Keratinocyte (primary cell): ENCODE measurements around the gene SPATA24. TPM values are rescaled to one million over a fixed set of nuclear protein-coding genes. Genes with fewer than 3 reads are reported as not detected.
"Not testable (repeated sequence)": the region's sequence is repeated elsewhere in the genome, so short reads cannot be mapped to it uniquely, and the experiment has no call there.

ENCODE experiments used
- DNase-seq: peaks from one replicate; pipeline ENCODE4 v3.0.0-alpha.2; 2011; ENCODE audit warnings: low read depth, missing footprints, low spot score
- FAIRE-seq: peaks from 2 replicates; lab custom pipeline; 2011; peaks lifted over from hg19 to GRCh38; lab: Jason Lieb, UNC
- H2AFZ ChIP-seq: 2 replicates; pipeline ENCODE4 v1.6.0; 2012; ENCODE audit warnings: low read length, control low read depth, inconsistent platforms; ENCODE audit not compliant: control insufficient read depth
- H3K27ac ChIP-seq: 2 replicates; pipeline ENCODE4 v1.5.1; 2011; ENCODE audit warnings: low read length; ENCODE audit not compliant: control insufficient read depth, insufficient read depth
- H3K27me3 ChIP-seq: 3 replicates; pipeline ENCODE4 v1.6.0; 2011; ENCODE audit warnings: low read length; ENCODE audit not compliant: control insufficient read depth, insufficient read depth; ENCODE audit errors: extremely low read depth
- H3K36me3 ChIP-seq, 2 experiments: 2 replicates in 1 of 2; 3 replicates in 1 of 2; pipeline ENCODE4 v1.5.1; 2011; ENCODE audit warnings: low read length in 2 of 2, mild to moderate bottlenecking in 1 of 2; ENCODE audit not compliant: control insufficient read depth in 2 of 2, insufficient read depth in 2 of 2; ENCODE audit errors: extremely low read depth in 1 of 2
- H3K4me1 ChIP-seq: 3 replicates; pipeline ENCODE4 v1.5.1; 2011; ENCODE audit warnings: low read length; ENCODE audit not compliant: control insufficient read depth, insufficient read depth; ENCODE audit errors: extremely low read depth
- H3K4me2 ChIP-seq: 3 replicates; pipeline ENCODE4 v1.6.0; 2011; ENCODE audit warnings: low read depth, low read length; ENCODE audit not compliant: control insufficient read depth, insufficient read depth; ENCODE audit errors: extremely low read depth
- H3K4me3 ChIP-seq, 3 experiments: fragments of 200-600 bp in 1 of 3; sonication (generic) in 1 of 3; 2 replicates in 2 of 3; 3 replicates in 1 of 3; pipeline ENCODE4 v1.5.1; 2011 to 2016; ENCODE audit warnings: low read length in 3 of 3, mild to moderate bottlenecking in 3 of 3, control low read depth in 2 of 3, inconsistent platforms in 1 of 3, low read depth in 1 of 3, mixed read lengths in 1 of 3, mixed run types in 1 of 3, moderate library complexity in 1 of 3; ENCODE audit not compliant: control insufficient read depth in 2 of 3, insufficient read depth in 2 of 3; ENCODE audit errors: extremely low read depth in 1 of 3
- H3K79me2 ChIP-seq: 2 replicates; pipeline ENCODE4 v1.6.0; 2012; ENCODE audit warnings: low read length; ENCODE audit not compliant: control insufficient read depth, insufficient read depth
- H3K9ac ChIP-seq: 3 replicates; pipeline ENCODE4 v1.6.0; 2011; ENCODE audit warnings: low read length; ENCODE audit not compliant: control insufficient read depth, insufficient read depth; ENCODE audit errors: extremely low read depth
- H3K9me1 ChIP-seq: 3 replicates; pipeline ENCODE4 v1.6.0; 2011; ENCODE audit warnings: low read length; ENCODE audit not compliant: control insufficient read depth, insufficient read depth; ENCODE audit errors: extremely low read depth
- H3K9me3 ChIP-seq: 2 replicates; pipeline ENCODE4 v1.5.1; 2012; ENCODE audit warnings: low read depth, low read length; ENCODE audit not compliant: control insufficient read depth
- H4K20me1 ChIP-seq: 3 replicates; pipeline ENCODE4 v1.6.0; 2011; ENCODE audit warnings: low read length; ENCODE audit not compliant: control insufficient read depth, insufficient read depth; ENCODE audit errors: extremely low read depth
- CTCF ChIP-seq, 3 experiments: IDR thresholded peaks in 1 of 3; conservative IDR thresholded peaks in 1 of 3; optimal IDR thresholded peaks in 1 of 3; 2 replicates in 2 of 3; 3 replicates in 1 of 3; pipeline versions ENCODE3 to v1.5.1; 2011; ENCODE audit warnings: low read length in 3 of 3, mild to moderate bottlenecking in 3 of 3, moderate library complexity in 2 of 3, control low read depth in 1 of 3, inconsistent platforms in 1 of 3; ENCODE audit not compliant: insufficient read depth in 2 of 3; ENCODE audit errors: extremely low read depth in 1 of 3
- EZH2 ChIP-seq: IDR thresholded peaks from one replicate; pipeline ENCODE4 v1.6.1; 2012; ENCODE audit warnings: inconsistent platforms, mild to moderate bottlenecking, low read length, moderate library complexity
- dilution Hi-C: fragments of 300-500 bp; cut with MboI; formaldehyde crosslinking; loops from one replicate; pipeline ENCODE4 v1.7.0; 2020; ENCODE audit warnings: low sequenced_read_pairs; ENCODE audit not compliant: extremely low pct_ligation_motif_present
- polyA plus RNA-seq, 5 experiments: library from polyadenylated mRNA; depleted of rRNA in 3 of 5; stranded (reverse) in 3 of 5; stranded (forward) in 1 of 5; unstranded in 1 of 5; fragments of >200 nt; gene quantifications; 1 replicate in 1 of 5; 2 replicates in 3 of 5; 3 replicates in 1 of 5; pipeline versions ENCODE4 v1.2.1 to v1.2.3, GENCODE V29; 2011 to 2012; ENCODE audit warnings: missing spikeins in 2 of 5, low read depth in 1 of 5, low replicate concordance in 1 of 5

Gene SPATA24
- polyA plus RNA-seq, 1 donor (not counting 4 experiments of a cell fraction or from before 2014, with no cell fraction given): 4.9 TPM

DNA sequence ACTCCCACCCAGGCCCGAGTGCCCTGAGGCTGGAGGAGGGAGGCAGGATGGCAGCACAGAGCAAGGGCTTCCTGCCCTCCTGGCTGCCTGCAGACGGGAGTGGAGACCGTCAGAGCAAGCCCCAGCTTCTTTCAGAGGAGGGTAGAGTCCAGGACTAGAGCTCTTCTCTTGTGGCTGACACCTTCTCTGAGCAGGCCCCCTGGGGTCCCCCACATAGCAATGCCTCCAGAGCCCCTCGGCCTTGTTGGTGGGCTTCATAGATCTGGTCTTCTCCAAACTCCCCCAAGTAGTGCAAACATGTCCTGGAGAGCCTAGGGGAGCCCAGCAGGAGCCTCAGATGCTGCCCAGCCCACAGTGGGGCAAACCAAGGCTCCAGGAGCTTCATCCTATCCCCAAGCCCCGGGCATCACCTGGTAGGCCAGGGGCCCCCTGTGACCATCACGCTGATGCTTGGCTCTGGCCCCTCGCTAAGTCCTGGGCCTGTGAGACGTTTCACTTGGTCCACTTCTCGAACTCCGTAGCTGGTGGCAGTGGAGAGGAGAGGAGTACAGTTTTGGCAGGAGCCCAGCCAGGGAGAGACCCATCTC lies 16.2 kb downstream of the SPATA24 start:
- Histone ChIP-seq H3K9me1 (no peaks in the 10 kb centered on the region), H2AFZ (no peak overlapping the region), H3K4me2 (no peak overlapping the region), H3K9ac (no peak overlapping the region), H3K79me2 (no peaks in the 10 kb centered on the region), H3K9me3 (no peaks in the 10 kb centered on the region), H3K36me3 (no peaks in the 10 kb centered on the region), H3K27me3 (no peaks in the 10 kb centered on the region), H3K4me3 (no peak overlapping the region), H3K27ac (no peak overlapping the region), H4K20me1 (no peaks in the 10 kb centered on the region), H3K4me1 (peaks cover 37% of the 10 kb centered on the region)
- no peak for FAIRE-seq
- DNase-seq: no peak
- dilution Hi-C loops: no loop called here
- TF ChIP-seq CTCF (optimal IDR thresholded peaks at IDR 0.05 in 1 of 3, IDR thresholded peaks at IDR 0.05 in 1 of 3, conservative IDR thresholded peaks at IDR 0.05 in 1 of 3; ENCODE audit: extremely low read depth in 1 of 3, insufficient read depth in 2 of 3, low read length in 3 of 3) (no peak), EZH2 (no peak)

- DNase-seq, H3K9me1 ChIP-seq, H2AFZ ChIP-seq, H3K9me3 ChIP-seq, FAIRE-seq, H3K36me3 ChIP-seq, H3K79me2 ChIP-seq, H3K4me3 ChIP-seq, H3K9ac ChIP-seq, dilution Hi-C loops, H4K20me1 ChIP-seq, H3K27me3 ChIP-seq, H3K4me2 ChIP-seq, H3K27ac ChIP-seq: not testable (repeated sequence)
- H3K4me1 ChIP-seq: peaks cover 37% of the 10 kb centered on the region
These were observed 16.9 kb downstream of the SPATA24 start for GRCh38 chr5:139386956-139387355.

DNA sequence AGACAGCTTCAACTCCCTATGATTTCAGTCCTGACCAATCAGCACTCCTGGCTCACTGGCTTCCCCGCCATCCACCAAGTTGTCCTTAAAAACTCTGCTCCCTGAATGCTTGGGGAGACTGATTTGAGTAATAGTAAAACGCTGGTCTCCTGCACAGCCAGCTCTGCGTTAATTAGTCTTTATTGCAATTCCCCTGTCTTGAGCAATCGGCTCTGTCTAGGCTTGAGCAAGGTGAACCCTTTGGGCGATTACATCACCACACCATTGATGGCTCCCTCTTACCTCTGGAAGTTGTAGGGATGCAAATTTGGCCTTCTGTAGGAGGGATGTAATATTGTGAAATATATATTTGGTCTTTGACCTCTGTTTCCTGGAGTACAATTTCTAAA lies 17.8 kb downstream of the SPATA24 start:
- H3K27me3 ChIP-seq: no peaks in the 10 kb centered on the region
- H4K20me1 ChIP-seq: no peaks in the 10 kb centered on the region
- peak overlapping the region; percentile 24 for H3K27ac ChIP-seq
- no peaks in the 10 kb centered on the region for H3K79me2 ChIP-seq
- H3K9me3 ChIP-seq: no peaks in the 10 kb centered on the region
- dilution Hi-C loops: no loop called here
- H3K9me1 ChIP-seq: no peaks in the 10 kb centered on the region
- H2AFZ ChIP-seq: no peak overlapping the region
- H3K9ac ChIP-seq: no peak overlapping the region
- H3K4me2 ChIP-seq: peak overlapping the region; percentile 76
- DNase-seq (no peak), FAIRE-seq (no peak)
- H3K4me3 ChIP-seq: no peak overlapping the region
- H3K4me1 ChIP-seq: peaks cover 30% of the 10 kb centered on the region
- H3K36me3 ChIP-seq: no peaks in the 10 kb centered on the region
- no peak for TF ChIP-seq EZH2
- no peak for TF ChIP-seq CTCF (optimal IDR thresholded peaks at IDR 0.05 in 1 of 3, IDR thresholded peaks at IDR 0.05 in 1 of 3, conservative IDR thresholded peaks at IDR 0.05 in 1 of 3; ENCODE audit: extremely low read depth in 1 of 3, insufficient read depth in 2 of 3, low read length in 3 of 3)
